ENCODE results near the gene SLC44A3. TPM values are rescaled to one million over a fixed set of nuclear protein-coding genes. Genes with fewer than 3 reads are reported as not detected.

SLC44A3 gene
- total and polyA plus RNA-seq, 2 of the 4 experiments (the other 2 are of a cell fraction): 0.31 to 0.54 TPM

GRCh38 chr1:94772845-94773244 lies 47.3 kb upstream of the SLC44A3 start:
- WGBS, 2 experiments (ENCODE audit: extremely low coverage in 2 of 2, insufficient read length in 1 of 2): no CpG with 5 or more reads among the region's 3 CpGs
- Histone ChIP-seq H2AK9ac (replicated peaks; ENCODE audit: low read depth, low read length, poor library complexity) (no peak overlapping the region), H3K27ac (ENCODE audit: insufficient read depth, low read length) (no peak overlapping the region), H2AFZ (replicated peaks; ENCODE audit: low read length, poor library complexity) (no peak overlapping the region), H3K9ac (ENCODE audit: low read depth, low read length) (no peak overlapping the region), H3K9me1 (ENCODE audit: insufficient read depth, low read length) (0 out of 2 replicates have a peak, but pooled peaks cover 4% of the 10 kb centered on the region), H3K4me1 (ENCODE audit: control insufficient read depth, insufficient read depth, low read length) (peaks cover 7% of the 10 kb centered on the region; the same call in 1 of the 2 replicates), H4K8ac (ENCODE audit: low read depth in 2 of 2, low read length in 2 of 2) (no peak overlapping the region), H3K4ac (ENCODE audit: low read depth, low read length) (peak overlapping the region; percentile 47; the same call in 1 of the 2 replicates), H2AK5ac (ENCODE audit: low read depth, low read length) (peak overlapping the region; percentile 71), H4K5ac (ENCODE audit: low read depth, low read length) (no peak overlapping the region), H3K79me1 (ENCODE audit: low read depth in 1 of 2, low read length in 2 of 2) (no peaks in the 10 kb centered on the region), H3K4me2 (ENCODE audit: low read depth, low read length) (no peak overlapping the region), H3K23ac (ENCODE audit: low read depth, low read length) (no peak overlapping the region), H3K27me3 (ENCODE audit: control insufficient read depth, insufficient read depth, low read length) (no peaks in the 10 kb centered on the region), H3K56ac (ENCODE audit: extremely low read depth, insufficient read depth, low read length) (no peak overlapping the region), H3K36me3 (ENCODE audit: control insufficient read depth, insufficient read depth, low read length) (no peaks in the 10 kb centered on the region), H2BK15ac (ENCODE audit: low read depth, low read length) (peak overlapping the region; percentile 58; the same call in 1 of the 3 replicates), H3K14ac (replicated peaks; ENCODE audit: low read depth, low read length) (no peak overlapping the region), H2BK20ac (ENCODE audit: low read depth, low read length) (no peak overlapping the region), H3K18ac (ENCODE audit: low read depth, low read length) (peak overlapping the region; percentile 30; the same call in 1 of the 2 replicates), H4K91ac (ENCODE audit: insufficient read depth, low read depth, low read length) (no peak overlapping the region), H3K9me3 (ENCODE audit: control insufficient read depth, insufficient read depth, low read length) (peaks cover 8% of the 10 kb centered on the region), H3K4me3 (ENCODE audit: insufficient read depth, low read depth, low read length) (no peak overlapping the region), H2BK120ac (ENCODE audit: low read depth, low read length) (no peak overlapping the region; the same call in 1 of the 2 replicates), H4K20me1 (ENCODE audit: insufficient read depth, low read length) (no peaks in the 10 kb centered on the region), H2BK5ac (ENCODE audit: low read depth, low read length, poor library complexity, severe bottlenecking) (no peak overlapping the region)
- dilution Hi-C loops (cut with HindIII; ENCODE audit: low sequenced_read_pairs, unreplicated experiment) (no loop called here), in situ Hi-C loops (cut with MboI; ENCODE audit: low sequenced_read_pairs) (no loop called here), intact Hi-C loops (cut with micrococcal nuclease) (no loop called here)
- no peak for DNase-seq
- no TSS peak for BruUV-seq (replicated peaks)
- ChIA-PET POLR2A (ENCODE audit: unreplicated experiment) (interaction anchor here (1.4 kb wide), 1 partner anchor 231 kb away, joined by 4 read pairs; the partner anchor contains the start of gene F3), CTCF (interaction anchor here (0.8 kb wide), 1 partner anchor 16 kb away, joined by 3 read pairs; no protein-coding TSS in a partner anchor)
- TF ChIP-seq CEBPB (IDR thresholded peaks at IDR 0.05; ENCODE audit: low read depth, low read length) (no peak), CHD1 (IDR thresholded peaks at IDR 0.05; ENCODE audit: low read depth, low read length) (no peak), MAFK (IDR thresholded peaks at IDR 0.05; ENCODE audit: low read depth, low read length) (no peak), SMC3 (IDR thresholded peaks at IDR 0.05; ENCODE audit: low read depth, low read length) (no peak), RFX5 (IDR thresholded peaks at IDR 0.05; ENCODE audit: low read depth, low read length) (no peak), POLR2A (IDR thresholded peaks at IDR 0.05; ENCODE audit: low read depth, low read length) (no peak), RCOR1 (IDR thresholded peaks at IDR 0.05; ENCODE audit: insufficient replicate concordance, low read length) (no peak), MAZ (IDR thresholded peaks at IDR 0.05; ENCODE audit: borderline replicate concordance, low read depth, low read length) (no peak), BHLHE40 (IDR thresholded peaks at IDR 0.05; ENCODE audit: low read depth, low read length) (no peak)
- TF ChIP-seq, protein P1, sequence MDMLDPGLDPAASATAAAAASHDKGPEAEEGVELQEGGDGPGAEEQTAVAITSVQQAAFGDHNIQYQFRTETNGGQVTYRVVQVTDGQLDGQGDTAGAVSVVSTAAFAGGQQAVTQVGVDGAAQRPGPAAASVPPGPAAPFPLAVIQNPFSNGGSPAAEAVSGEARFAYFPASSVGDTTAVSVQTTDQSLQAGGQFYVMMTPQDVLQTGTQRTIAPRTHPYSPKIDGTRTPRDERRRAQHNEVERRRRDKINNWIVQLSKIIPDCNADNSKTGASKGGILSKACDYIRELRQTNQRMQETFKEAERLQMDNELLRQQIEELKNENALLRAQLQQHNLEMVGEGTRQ (IDR thresholded peaks at IDR 0.05; ENCODE audit: low read depth, low read length): no peak
- TF ChIP-seq, protein P2, sequence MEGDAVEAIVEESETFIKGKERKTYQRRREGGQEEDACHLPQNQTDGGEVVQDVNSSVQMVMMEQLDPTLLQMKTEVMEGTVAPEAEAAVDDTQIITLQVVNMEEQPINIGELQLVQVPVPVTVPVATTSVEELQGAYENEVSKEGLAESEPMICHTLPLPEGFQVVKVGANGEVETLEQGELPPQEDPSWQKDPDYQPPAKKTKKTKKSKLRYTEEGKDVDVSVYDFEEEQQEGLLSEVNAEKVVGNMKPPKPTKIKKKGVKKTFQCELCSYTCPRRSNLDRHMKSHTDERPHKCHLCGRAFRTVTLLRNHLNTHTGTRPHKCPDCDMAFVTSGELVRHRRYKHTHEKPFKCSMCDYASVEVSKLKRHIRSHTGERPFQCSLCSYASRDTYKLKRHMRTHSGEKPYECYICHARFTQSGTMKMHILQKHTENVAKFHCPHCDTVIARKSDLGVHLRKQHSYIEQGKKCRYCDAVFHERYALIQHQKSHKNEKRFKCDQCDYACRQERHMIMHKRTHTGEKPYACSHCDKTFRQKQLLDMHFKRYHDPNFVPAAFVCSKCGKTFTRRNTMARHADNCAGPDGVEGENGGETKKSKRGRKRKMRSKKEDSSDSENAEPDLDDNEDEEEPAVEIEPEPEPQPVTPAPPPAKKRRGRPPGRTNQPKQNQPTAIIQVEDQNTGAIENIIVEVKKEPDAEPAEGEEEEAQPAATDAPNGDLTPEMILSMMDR (conservative IDR thresholded peaks at IDR 0.05; ENCODE audit: low read depth, low read length): no peak
- no peak for ATAC-seq (ENCODE audit: low read depth)

Measured in IMR-90 (cell line).